GM18870 (cell line): Measurements from ENCODE around the gene NLGN4X.
"Not testable (repeated sequence)": the region's sequence is repeated elsewhere in the genome, so short reads cannot be mapped to it uniquely, and the experiment has no call there.

Experiments
- ATAC-seq: cut with Tn5 transposase; IDR thresholded peaks from one replicate; pipeline ENCODE4 v1.9.1; 2021; ENCODE audit warnings: moderate library complexity; ENCODE audit not compliant: unreplicated experiment

NLGN4X gene

DNA sequence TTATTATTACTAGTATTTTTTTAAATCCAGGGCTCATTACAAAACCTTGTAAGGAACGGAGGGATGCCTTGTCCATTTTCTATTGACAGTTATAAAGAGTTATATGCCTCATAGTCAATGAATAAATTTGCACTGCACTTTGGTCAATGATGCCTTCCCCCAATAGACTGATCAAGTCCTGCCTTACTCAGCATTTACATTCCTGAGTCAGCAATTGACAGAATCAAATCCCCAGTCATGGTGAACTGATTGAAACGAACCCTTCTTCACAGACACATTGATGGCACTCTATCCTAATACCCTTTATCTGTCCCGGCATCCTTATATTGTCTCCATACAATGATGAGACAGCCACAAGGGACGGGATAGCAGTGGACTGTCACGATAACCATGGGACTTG lies 213.2 kb downstream of the NLGN4X start:
- ATAC-seq = no peak

DNA sequence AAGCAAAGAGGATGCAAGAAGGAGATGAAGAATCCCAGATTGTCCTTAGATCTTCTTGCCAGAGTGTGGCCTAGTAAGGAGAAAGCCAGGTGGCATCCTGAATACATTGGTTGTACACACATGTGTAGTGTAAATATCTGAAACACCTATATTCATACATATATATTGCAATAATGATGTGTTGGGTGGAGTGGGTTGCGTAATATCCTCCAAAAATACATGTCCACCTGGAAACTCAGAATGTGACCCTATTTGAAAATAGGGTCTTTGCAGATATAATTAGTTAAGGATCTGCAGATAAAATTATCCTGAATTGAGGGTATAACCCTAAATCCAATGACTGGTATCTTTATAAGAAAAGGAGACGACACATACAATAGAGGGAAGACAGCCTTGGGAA lies 216.3 kb downstream of the NLGN4X start:
- no peak for ATAC-seq

- ATAC-seq = no peak
These were observed 222.8 kb downstream of the NLGN4X start for GRCh38 chrX:6005856-6006255.

GRCh38 chrX:6004529-6004928 lies 224.1 kb downstream of the NLGN4X start:
- ATAC-seq = no peak

- no peak for ATAC-seq
These were observed 226.6 kb downstream of the NLGN4X start for GRCh38 chrX:6002056-6002455.

DNA sequence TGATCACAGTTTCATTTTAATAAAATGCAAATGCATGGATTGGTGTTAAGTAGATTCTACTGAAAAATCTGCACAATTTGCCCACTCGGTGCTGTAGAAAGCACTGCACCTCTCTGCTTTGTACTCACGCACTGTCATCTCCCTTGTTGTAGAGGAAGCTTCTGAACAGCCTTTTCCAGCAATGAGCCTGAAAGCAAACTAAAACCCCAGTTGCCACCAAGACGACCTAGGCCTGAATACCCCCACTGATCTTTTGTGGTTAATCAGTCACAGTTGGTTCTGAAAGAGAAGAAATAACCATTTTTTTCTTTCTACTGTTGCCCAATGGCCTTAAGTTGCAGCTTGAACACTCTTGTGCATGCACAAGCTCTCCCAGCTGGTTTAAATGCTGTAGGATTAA lies 229.8 kb downstream of the NLGN4X start:
- no peak for ATAC-seq

GRCh38 chrX:5998456-5998855 lies 230.2 kb downstream of the NLGN4X start:
- no peak for ATAC-seq

DNA sequence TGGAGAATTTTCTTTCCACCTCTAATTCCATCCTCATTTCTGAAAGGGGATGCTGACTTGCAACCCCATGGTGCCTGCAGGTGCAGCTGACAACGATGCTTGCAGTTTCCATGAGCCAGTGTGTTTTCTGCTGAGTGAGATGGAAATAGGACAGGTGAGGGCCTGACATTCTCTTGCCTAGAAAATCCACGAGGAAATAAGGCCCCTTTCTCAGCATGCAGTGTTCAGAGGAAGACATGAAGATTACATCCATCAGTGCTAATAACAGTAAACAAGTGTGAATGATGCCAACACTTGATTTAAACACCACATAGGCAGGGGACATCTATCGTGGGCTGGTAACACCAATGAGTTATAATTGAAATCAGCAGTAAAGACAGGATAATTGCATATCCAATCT lies 237.3 kb downstream of the NLGN4X start:
- ATAC-seq = no peak

DNA sequence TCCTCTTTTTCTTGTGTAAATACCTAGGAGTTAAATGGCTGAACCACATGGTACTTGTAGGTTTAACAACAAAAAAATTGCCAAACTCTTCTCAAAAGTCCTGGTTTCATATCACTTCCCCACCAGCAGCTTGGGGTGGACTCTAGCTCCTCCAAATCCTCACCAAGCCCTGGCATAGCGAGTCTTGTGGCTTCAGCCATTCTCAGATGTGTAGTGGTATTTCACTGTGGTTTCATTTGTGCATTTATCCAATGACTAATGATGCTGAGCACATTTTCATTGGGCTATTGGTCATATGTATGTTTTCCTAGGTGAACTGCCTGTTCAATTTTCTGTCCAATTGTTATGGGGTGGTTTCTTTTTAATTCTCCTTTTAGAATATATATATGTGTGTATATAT lies 249.3 kb downstream of the NLGN4X start:
- no peak for ATAC-seq

DNA sequence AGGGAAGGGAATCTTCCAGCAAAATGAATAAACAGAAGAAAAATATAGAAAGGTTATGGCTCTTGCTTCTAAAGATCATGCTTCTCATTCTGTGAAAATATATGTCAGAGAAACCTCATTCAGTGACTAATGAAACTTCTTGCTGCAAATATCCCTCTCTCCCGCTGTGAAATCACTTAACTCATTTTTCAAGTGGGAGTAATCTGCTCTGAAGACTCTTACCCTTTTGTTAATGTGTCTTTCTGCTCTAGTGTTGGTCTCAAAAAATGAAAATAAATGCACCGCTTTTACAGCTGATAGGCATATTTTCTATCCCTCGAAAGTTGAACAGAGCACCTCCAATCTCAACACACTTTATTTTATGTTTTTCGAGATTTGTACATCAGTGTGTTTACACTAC lies 252.3 kb downstream of the NLGN4X start:
- no peak for ATAC-seq

- no peak for ATAC-seq
These were observed 257.4 kb downstream of the NLGN4X start for GRCh38 chrX:5971300-5971699.

- no peak for ATAC-seq
These were observed 263.3 kb downstream of the NLGN4X start for GRCh38 chrX:5965406-5965805.

DNA sequence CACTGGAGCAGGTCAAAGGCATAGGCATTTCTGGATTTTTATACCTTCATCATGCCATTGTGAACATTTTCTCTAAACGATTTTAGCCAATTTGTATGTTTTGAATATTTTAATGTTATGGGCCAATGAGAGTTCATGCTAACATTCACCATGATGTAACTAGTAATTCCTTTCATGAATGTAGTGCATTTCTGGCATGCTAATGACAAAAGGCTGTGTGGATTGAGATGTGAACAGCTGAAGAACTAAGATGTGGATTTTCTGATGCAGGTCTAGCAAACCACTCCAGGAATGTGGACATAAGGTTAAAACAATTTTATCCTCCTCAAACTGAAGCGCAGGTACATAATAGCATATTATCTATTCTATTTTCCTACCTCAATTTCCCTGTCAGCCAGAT lies 269.4 kb downstream of the NLGN4X start:
- no peak for ATAC-seq

GRCh38 chrX:5958523-5958922 lies 270.1 kb downstream of the NLGN4X start:
- ATAC-seq = no peak

GRCh38 chrX:5957506-5957905 lies 271.2 kb downstream of the NLGN4X start:
- no peak for ATAC-seq

GRCh38 chrX:5936438-5936837 lies 292.2 kb downstream of the NLGN4X start:
- ATAC-seq = no peak

GRCh38 chrX:5928224-5928623 lies 300.4 kb downstream of the NLGN4X start:
- no peak for ATAC-seq

GRCh38 chrX:5916945-5917344 lies 311.7 kb downstream of the NLGN4X start:
- no peak for ATAC-seq

DNA sequence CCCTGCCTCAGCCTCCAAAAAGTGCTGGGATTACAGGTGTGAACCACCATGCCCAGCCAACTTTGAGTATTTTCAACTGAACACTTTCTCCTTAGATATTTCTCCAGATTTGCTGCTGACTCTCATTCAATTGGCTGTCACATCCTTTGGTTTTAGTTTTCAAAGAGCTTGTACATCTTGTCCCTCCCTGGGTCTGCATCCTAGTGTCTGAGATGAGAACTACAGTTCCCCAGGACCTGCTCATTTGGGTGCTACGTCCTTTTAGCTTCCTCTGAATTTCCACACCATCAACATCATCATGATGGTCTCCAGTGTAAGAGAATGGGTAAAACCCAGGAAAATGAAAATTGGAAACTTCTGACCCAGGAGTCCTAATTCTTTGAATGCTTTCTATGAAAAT lies 312.9 kb downstream of the NLGN4X start:
- no peak for ATAC-seq

GRCh38 chrX:5907207-5907606 lies 321.5 kb downstream of the NLGN4X start:
- no peak for ATAC-seq

GRCh38 chrX:5903586-5904190 lies 325.0 kb downstream of the NLGN4X start:
- not testable (repeated sequence) for ATAC-seq

- ATAC-seq = no peak
These were observed 330.2 kb downstream of the NLGN4X start for GRCh38 chrX:5898463-5898862.

DNA sequence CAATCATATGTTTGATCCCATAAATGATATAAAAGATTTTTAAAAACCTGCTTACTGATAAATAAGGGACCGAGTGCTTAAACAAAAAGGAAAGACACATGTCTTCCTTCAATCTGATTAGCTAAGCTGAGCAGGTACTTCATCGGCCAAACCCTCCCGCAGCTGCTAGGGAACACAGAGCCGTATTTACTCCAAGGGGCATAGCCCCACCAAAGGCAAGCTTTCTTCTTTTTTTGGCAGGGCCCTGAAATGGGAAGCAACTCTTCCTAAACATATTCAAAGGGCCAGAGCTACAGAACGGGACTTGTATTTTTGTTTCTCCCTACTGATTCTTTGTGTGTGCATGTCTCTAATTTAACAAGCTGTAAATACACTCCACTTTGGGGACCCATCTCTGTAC lies 337.3 kb downstream of the NLGN4X start:
- no peak for ATAC-seq
